Astrocyte (in vitro differentiated cells and primary cell): ENCODE data around the gene CLCF1. TPM values are rescaled to one million over a fixed set of nuclear protein-coding genes. Genes with fewer than 3 reads are reported as not detected.

Experiments
- DNase-seq: peaks from one replicate; pipeline ENCODE4 v3.0.0-alpha.2; 2010; ENCODE audit warnings: low read depth
- FAIRE-seq: peaks from 2 replicates; lab custom pipeline; 2011; peaks lifted over from hg19 to GRCh38; lab: Jason Lieb, UNC
- H2AFZ ChIP-seq: 2 replicates; pipeline ENCODE4 v1.6.0; 2012; ENCODE audit warnings: low read depth, low read length, inconsistent platforms
- H3K27ac ChIP-seq: 2 replicates; pipeline ENCODE4 v1.5.1; 2011; ENCODE audit warnings: low read depth, low read length, inconsistent platforms
- H3K27me3 ChIP-seq: 2 replicates; pipeline ENCODE4 v1.6.0; 2011; ENCODE audit warnings: low read length, inconsistent platforms; ENCODE audit not compliant: insufficient read depth
- H3K36me3 ChIP-seq: 2 replicates; pipeline ENCODE4 v1.5.1; 2011; ENCODE audit warnings: low read length, inconsistent platforms; ENCODE audit not compliant: insufficient read depth
- H3K4me1 ChIP-seq: 2 replicates; pipeline ENCODE4 v1.5.1; 2011; ENCODE audit warnings: low read length, inconsistent platforms; ENCODE audit not compliant: insufficient read depth
- H3K4me2 ChIP-seq: 2 replicates; pipeline ENCODE4 v1.6.0; 2012; ENCODE audit warnings: low read length, inconsistent platforms
- H3K4me3 ChIP-seq: 2 replicates; pipeline ENCODE4 v1.5.1; 2011; ENCODE audit warnings: low read depth, mild to moderate bottlenecking, low read length, inconsistent platforms; ENCODE audit not compliant: insufficient read depth
- H3K79me2 ChIP-seq: 2 replicates; pipeline ENCODE4 v1.6.0; 2012; ENCODE audit warnings: mild to moderate bottlenecking, low read length, inconsistent platforms; ENCODE audit not compliant: insufficient read depth
- H3K9ac ChIP-seq: 2 replicates; pipeline ENCODE4 v1.6.0; 2012; ENCODE audit warnings: mild to moderate bottlenecking, low read length, inconsistent platforms
- H3K9me3 ChIP-seq: 2 replicates; pipeline ENCODE4 v1.5.1; 2012; ENCODE audit warnings: low read depth, mild to moderate bottlenecking, low read length, inconsistent platforms; ENCODE audit not compliant: insufficient read depth
- H4K20me1 ChIP-seq: 2 replicates; pipeline ENCODE4 v1.6.0; 2012; ENCODE audit warnings: low read length, inconsistent platforms; ENCODE audit not compliant: insufficient read depth
- H3K27ac Mint-ChIP-seq: one replicate; pipeline ENCODE4 v1.8.0; 2021; ENCODE audit warnings: mild to moderate bottlenecking, mixed read lengths; ENCODE audit not compliant: unreplicated experiment
- H3K27me3 Mint-ChIP-seq: one replicate; pipeline ENCODE4 v1.8.0; 2021; ENCODE audit warnings: low read depth, mixed read lengths; ENCODE audit not compliant: unreplicated experiment
- H3K36me3 Mint-ChIP-seq: one replicate; pipeline ENCODE4 v1.8.0; 2021; ENCODE audit warnings: low read depth, mixed read lengths; ENCODE audit not compliant: unreplicated experiment
- H3K4me1 Mint-ChIP-seq: one replicate; pipeline ENCODE4 v1.8.0; 2021; ENCODE audit warnings: low read depth, mixed read lengths; ENCODE audit not compliant: unreplicated experiment
- H3K4me3 Mint-ChIP-seq: one replicate; pipeline ENCODE4 v1.8.0; 2021; ENCODE audit warnings: mild to moderate bottlenecking, moderate library complexity, mixed read lengths; ENCODE audit not compliant: unreplicated experiment
- H3K9me3 Mint-ChIP-seq: one replicate; pipeline ENCODE4 v1.8.0; 2021; ENCODE audit warnings: mild to moderate bottlenecking, mixed read lengths; ENCODE audit not compliant: unreplicated experiment
- CTCF ChIP-seq: IDR thresholded peaks from 2 replicates; pipeline ENCODE4 v1.5.1; 2011; ENCODE audit warnings: low read depth, mild to moderate bottlenecking, inconsistent platforms, low read length, moderate library complexity; ENCODE audit not compliant: insufficient read depth
- EZH2 ChIP-seq: IDR thresholded peaks from 2 replicates; pipeline ENCODE4 v1.6.1; 2012; ENCODE audit warnings: mild to moderate bottlenecking, low read length, inconsistent platforms; ENCODE audit not compliant: insufficient read depth
- total RNA-seq: library from RNA; stranded (reverse); gene quantifications from 2 replicates; pipeline ENCODE4 v1.2.1, GENCODE V29; 2021

The CLCF1 gene
- total RNA-seq, 1 donor from 2014 or later = 17.6 TPM

DNA sequence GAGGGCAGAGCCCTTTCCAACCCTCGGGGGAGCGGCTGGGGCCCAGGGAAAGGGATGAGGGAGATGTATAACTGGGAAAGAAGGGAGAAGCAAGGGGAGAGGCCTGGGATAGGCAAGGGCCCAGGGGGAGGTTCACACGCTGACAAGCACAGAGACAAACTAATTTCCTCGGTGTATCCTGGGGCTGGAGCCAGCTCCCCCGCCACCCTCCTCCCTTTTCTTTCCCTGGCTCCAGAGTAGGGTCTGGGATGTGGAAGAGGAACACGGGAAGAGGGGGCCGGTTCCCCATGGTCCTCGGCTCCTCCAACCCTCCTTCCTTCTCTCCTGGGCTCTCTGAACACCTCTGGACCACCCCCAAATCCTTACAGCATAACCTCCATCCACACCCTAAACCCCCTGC lies 6.9 kb downstream of the CLCF1 start:
- H3K4me3 ChIP-seq = no peak overlapping the region
- peaks cover 29% of the 10 kb centered on the region for H3K36me3 Mint-ChIP-seq
- peaks cover 53% of the 10 kb centered on the region for H3K4me1 ChIP-seq
- H3K36me3 ChIP-seq = peaks cover 14% of the 10 kb centered on the region
- H3K4me3 Mint-ChIP-seq = no peak overlapping the region
- H4K20me1 ChIP-seq = peaks cover 91% of the 10 kb centered on the region
- H3K27me3 ChIP-seq = no peaks in the 10 kb centered on the region
- no peak for FAIRE-seq
- peaks cover 73% of the 10 kb centered on the region for H3K79me2 ChIP-seq
- peak overlapping the region; percentile 60 for H3K4me2 ChIP-seq
- H3K27me3 Mint-ChIP-seq = no peaks in the 10 kb centered on the region
- H3K9me3 Mint-ChIP-seq = no peaks in the 10 kb centered on the region
- no peak overlapping the region for H3K27ac ChIP-seq
- H2AFZ ChIP-seq = no peak overlapping the region
- H3K9ac ChIP-seq = peak overlapping the region; percentile 20
- TF ChIP-seq EZH2 (no peak), CTCF (no peak)
- no peaks in the 10 kb centered on the region for H3K9me3 ChIP-seq
- H3K4me1 Mint-ChIP-seq = peaks cover 46% of the 10 kb centered on the region
- H3K27ac Mint-ChIP-seq = no peak overlapping the region
- DNase-seq = no peak

GRCh38 chr11:67365736-67366444 lies 7.5 kb downstream of the CLCF1 start:
- Mint-ChIP-seq H3K36me3 (peaks cover 30% of the 10 kb centered on the region), H3K27ac (no peak overlapping the region), H3K9me3 (no peaks in the 10 kb centered on the region), H3K4me3 (peak overlapping the region; percentile 34), H3K27me3 (no peaks in the 10 kb centered on the region), H3K4me1 (peaks cover 39% of the 10 kb centered on the region)
- Histone ChIP-seq H3K36me3 (peaks cover 14% of the 10 kb centered on the region), H2AFZ (no peak overlapping the region), H3K4me3 (no peak overlapping the region), H3K9me3 (no peaks in the 10 kb centered on the region), H3K79me2 (peaks cover 67% of the 10 kb centered on the region), H3K27me3 (no peaks in the 10 kb centered on the region), H3K9ac (peak overlapping the region; percentile 20), H3K4me1 (peaks cover 47% of the 10 kb centered on the region), H3K27ac (no peak overlapping the region), H3K4me2 (peak overlapping the region; percentile 60), H4K20me1 (peaks cover 89% of the 10 kb centered on the region)
- FAIRE-seq = no peak
- DNase-seq = no peak
- TF ChIP-seq CTCF (no peak), EZH2 (no peak)
